Measurements from ENCODE around the gene FAM89B. TPM values are rescaled to one million over a fixed set of nuclear protein-coding genes. Genes with fewer than 3 reads are reported as not detected.

Gene FAM89B
- total RNA-seq: 10 to 100 TPM; 33.8 to 38.7 TPM

GRCh38 chr11:65572356-65573051 lies at the start of gene FAM89B:
Gene FAM89B, plus strand, starts transcription at chr11:65572538. Its CDS starts 132 bp downstream, at chr11:65572670.

GRCh38 chr11:65524741-65525545 lies 47.4 kb upstream of the FAM89B start, which contains the start of gene SCYL1:
Gene SCYL1, plus strand, starts transcription at chr11:65525083. Its CDS starts 71 bp downstream, at chr11:65525154.

GRCh38 chr11:65558002-65558929 lies 14.1 kb upstream of the FAM89B start, which contains the start of gene LTBP3:
Gene LTBP3, minus strand, starts transcription at chr11:65558359. Its CDS starts 400 bp downstream, at chr11:65557959.

GRCh38 chr11:65569973-65570918 lies 2.1 kb upstream of the FAM89B start, which contains the start of gene ZNRD2:
Gene ZNRD2, plus strand, starts transcription at chr11:65570477. Its CDS starts 15 bp downstream, at chr11:65570492.

GRCh38 chr11:65575568-65576231 lies 3.4 kb downstream of the FAM89B start, which contains the start of gene EHBP1L1:
Gene EHBP1L1, plus strand, starts transcription at chr11:65576053. Its CDS starts 250 bp downstream, at chr11:65576303.

GRCh38 chr11:65595543-65596281 lies 23.4 kb downstream of the FAM89B start, which contains the start of gene KCNK7:
Gene KCNK7, minus strand, starts transcription at chr11:65595800. Its CDS starts 28 bp downstream, at chr11:65595772.

GRCh38 chr11:65615229-65615949 lies 43.1 kb downstream of the FAM89B start, which contains the start of gene PCNX3:
Gene PCNX3, plus strand, starts transcription at chr11:65615776. Its CDS starts 536 bp downstream, at chr11:65616312.

Other genes with a start within 250 kb of the FAM89B start
- 10 to 100 TPM; 61.1 to 61.9 TPM for gene DPF2, start 238.7 kb upstream of the FAM89B start, total RNA-seq
- gene TIGD3, start 217.8 kb upstream of the FAM89B start, total RNA-seq: under 1 TPM; 0.75 to 0.81 TPM
- gene SLC25A45, start 189.9 kb upstream of the FAM89B start, total RNA-seq: 10 to 100 TPM; 35.5 to 41.0 TPM
- gene FRMD8, start 185.9 kb upstream of the FAM89B start, total RNA-seq: 10 to 100 TPM; 45.8 to 49.6 TPM
- gene NEAT1, start 149.7 kb upstream of the FAM89B start, total RNA-seq: 100 to 1,000 TPM; 658 to 899 TPM
- 1,000 to 10,000 TPM; 6,276 to 7,533 TPM for gene MALAT1, start 73.5 kb upstream of the FAM89B start, total RNA-seq
- gene SCYL1, start 47.5 kb upstream of the FAM89B start, total RNA-seq: 10 to 100 TPM; 56.9 to 59.3 TPM
- 10 to 100 TPM; 84.0 to 91.3 TPM for gene LTBP3, start 14.2 kb upstream of the FAM89B start, total RNA-seq
- 10 to 100 TPM; 28.0 to 29.7 TPM for gene ZNRD2, start 2.1 kb upstream of the FAM89B start, total RNA-seq
- 10 to 100 TPM; 81.9 to 82.0 TPM for gene EHBP1L1, start 3.5 kb downstream of the FAM89B start, total RNA-seq
- 1 to 10 TPM; 1.0 to 1.1 TPM for gene KCNK7, start 23.3 kb downstream of the FAM89B start, total RNA-seq
- gene MAP3K11, start 41.7 kb downstream of the FAM89B start, total RNA-seq: 10 to 100 TPM; 57.3 to 58.1 TPM
- gene PCNX3, start 43.2 kb downstream of the FAM89B start, total RNA-seq: 10 to 100 TPM; 41.9 to 42.4 TPM
- 100 to 1,000 TPM; 243 to 252 TPM for gene SIPA1, start 65.6 kb downstream of the FAM89B start, total RNA-seq
- gene RELA, start 90.4 kb downstream of the FAM89B start, total RNA-seq: 10 to 100 TPM; 82.7 to 90.8 TPM
- gene KAT5, start 139.7 kb downstream of the FAM89B start, total RNA-seq: 10 to 100 TPM; 68.4 to 71.1 TPM
- gene RNASEH2C, start 148.3 kb downstream of the FAM89B start, total RNA-seq: 10 to 100 TPM; 75.3 to 79.9 TPM
- 10 to 100 TPM; 27.3 to 28.2 TPM for gene AP5B1, start 208.4 kb downstream of the FAM89B start, total RNA-seq
- under 1 TPM; 0.48 to 0.55 TPM for gene OVOL1, start 214.5 kb downstream of the FAM89B start, total RNA-seq

Data from activated naive CD4-positive, alpha-beta T cell treated with anti-CD3 and anti-CD28 coated beads, Interleukin-2, amount 10 ng/mL, durations not matched to agents 5 hours and 36 hours (primary cell).